GM12872 (cell line): ENCODE measurements around the gene ACOXL.

Source experiments
- CTCF ChIP-seq: IDR thresholded peaks from 3 replicates; pipeline ENCODE4 v1.5.1; 2011; ENCODE audit warnings: low read depth, mild to moderate bottlenecking, low read length, moderate library complexity; ENCODE audit not compliant: insufficient read depth

The ACOXL gene

GRCh38 chr2:110978756-110979470 is 246.5 kb downstream of the ACOXL start:
- TF ChIP-seq CTCF, result no peak

GRCh38 chr2:110979471-110980338 is 247.3 kb downstream of the ACOXL start:
- no peak for TF ChIP-seq CTCF

- TF ChIP-seq CTCF, result no peak
Observed at GRCh38 chr2:110980339-110981062, 248.1 kb downstream of the ACOXL start.

- TF ChIP-seq CTCF, result no peak
Observed at GRCh38 chr2:110983133-110983532, 250.8 kb downstream of the ACOXL start.

- TF ChIP-seq CTCF, result no peak
Observed at GRCh38 chr2:110984694-110985490, 252.5 kb downstream of the ACOXL start.

- no peak for TF ChIP-seq CTCF
Observed at GRCh38 chr2:110990440-110990839, 258.1 kb downstream of the ACOXL start.

- TF ChIP-seq CTCF, result no peak
Observed at GRCh38 chr2:110991911-110992310, 259.5 kb downstream of the ACOXL start.
